ENCODE results near the gene PRKCA. TPM values are rescaled to one million over a fixed set of nuclear protein-coding genes. Genes with fewer than 3 reads are reported as not detected.

Gene PRKCA
- total RNA-seq, 1 experiment from 2014 or later, result 29.5 TPM

DNA sequence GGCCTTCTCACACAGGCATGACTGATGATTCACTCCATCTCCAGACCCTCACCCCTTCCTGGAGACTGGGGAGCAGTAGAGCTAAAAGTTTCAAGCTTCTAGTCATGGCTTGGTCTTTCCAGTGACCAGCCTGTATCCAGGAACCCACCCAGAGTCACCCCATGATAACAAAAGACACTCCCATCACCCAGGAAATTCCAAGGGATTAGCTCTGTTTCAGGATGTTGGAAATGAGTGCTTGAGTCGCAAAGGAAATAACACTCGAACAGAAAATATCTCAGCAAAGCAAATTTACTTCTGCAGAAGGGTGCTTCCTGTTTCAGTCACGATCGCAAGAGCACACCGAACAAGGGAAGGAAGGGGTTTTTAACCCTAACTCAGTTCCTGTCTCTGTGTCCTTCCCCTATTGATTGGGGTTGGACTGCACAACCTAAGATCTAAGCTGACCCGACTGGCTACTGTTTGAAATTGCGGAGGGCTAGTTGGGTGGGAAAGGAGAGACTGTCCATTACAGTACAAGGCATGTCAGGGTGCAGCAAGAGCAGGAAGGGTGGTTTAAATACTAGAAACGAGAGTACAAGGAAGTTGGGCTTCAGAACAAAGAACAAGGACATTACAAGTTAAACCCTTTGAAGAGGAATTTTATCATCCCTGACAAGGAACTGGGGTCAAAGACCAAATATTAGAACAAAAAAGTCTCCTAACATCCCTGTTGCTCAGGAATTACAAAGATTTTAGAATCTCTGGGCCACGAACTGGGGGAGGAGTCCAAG, 308.1 kb downstream of the PRKCA start (continued):
- TF ChIP-seq, protein P1, sequence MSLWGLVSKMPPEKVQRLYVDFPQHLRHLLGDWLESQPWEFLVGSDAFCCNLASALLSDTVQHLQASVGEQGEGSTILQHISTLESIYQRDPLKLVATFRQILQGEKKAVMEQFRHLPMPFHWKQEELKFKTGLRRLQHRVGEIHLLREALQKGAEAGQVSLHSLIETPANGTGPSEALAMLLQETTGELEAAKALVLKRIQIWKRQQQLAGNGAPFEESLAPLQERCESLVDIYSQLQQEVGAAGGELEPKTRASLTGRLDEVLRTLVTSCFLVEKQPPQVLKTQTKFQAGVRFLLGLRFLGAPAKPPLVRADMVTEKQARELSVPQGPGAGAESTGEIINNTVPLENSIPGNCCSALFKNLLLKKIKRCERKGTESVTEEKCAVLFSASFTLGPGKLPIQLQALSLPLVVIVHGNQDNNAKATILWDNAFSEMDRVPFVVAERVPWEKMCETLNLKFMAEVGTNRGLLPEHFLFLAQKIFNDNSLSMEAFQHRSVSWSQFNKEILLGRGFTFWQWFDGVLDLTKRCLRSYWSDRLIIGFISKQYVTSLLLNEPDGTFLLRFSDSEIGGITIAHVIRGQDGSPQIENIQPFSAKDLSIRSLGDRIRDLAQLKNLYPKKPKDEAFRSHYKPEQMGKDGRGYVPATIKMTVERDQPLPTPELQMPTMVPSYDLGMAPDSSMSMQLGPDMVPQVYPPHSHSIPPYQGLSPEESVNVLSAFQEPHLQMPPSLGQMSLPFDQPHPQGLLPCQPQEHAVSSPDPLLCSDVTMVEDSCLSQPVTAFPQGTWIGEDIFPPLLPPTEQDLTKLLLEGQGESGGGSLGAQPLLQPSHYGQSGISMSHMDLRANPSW (CRISPR knock-in tag; conservative IDR thresholded peaks at IDR 0.05; ENCODE audit: low read depth), result no peak
- TF ChIP-seq, protein P2, sequence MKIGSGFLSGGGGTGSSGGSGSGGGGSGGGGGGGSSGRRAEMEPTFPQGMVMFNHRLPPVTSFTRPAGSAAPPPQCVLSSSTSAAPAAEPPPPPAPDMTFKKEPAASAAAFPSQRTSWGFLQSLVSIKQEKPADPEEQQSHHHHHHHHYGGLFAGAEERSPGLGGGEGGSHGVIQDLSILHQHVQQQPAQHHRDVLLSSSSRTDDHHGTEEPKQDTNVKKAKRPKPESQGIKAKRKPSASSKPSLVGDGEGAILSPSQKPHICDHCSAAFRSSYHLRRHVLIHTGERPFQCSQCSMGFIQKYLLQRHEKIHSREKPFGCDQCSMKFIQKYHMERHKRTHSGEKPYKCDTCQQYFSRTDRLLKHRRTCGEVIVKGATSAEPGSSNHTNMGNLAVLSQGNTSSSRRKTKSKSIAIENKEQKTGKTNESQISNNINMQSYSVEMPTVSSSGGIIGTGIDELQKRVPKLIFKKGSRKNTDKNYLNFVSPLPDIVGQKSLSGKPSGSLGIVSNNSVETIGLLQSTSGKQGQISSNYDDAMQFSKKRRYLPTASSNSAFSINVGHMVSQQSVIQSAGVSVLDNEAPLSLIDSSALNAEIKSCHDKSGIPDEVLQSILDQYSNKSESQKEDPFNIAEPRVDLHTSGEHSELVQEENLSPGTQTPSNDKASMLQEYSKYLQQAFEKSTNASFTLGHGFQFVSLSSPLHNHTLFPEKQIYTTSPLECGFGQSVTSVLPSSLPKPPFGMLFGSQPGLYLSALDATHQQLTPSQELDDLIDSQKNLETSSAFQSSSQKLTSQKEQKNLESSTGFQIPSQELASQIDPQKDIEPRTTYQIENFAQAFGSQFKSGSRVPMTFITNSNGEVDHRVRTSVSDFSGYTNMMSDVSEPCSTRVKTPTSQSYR (CRISPR knock-in tag; IDR thresholded peaks at IDR 0.05), result no peak

DNA sequence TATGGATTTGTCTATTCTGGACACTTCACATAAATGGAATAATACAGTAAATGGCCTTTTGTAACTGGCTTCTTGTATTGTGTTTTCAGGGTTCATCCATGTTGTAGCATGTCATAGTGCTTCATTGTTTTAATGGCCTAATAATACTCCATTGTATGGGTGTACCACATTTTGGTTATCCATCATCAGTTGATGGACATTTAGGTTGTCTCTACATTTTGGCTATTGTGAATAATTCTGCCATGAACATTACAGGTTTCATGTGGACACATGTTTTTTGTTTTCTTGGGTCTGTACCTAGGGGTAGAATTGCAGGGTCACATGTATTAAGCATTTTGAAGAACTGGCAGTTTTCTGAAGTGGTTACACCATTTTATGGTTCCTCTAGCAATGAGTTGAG, 309.0 kb downstream of the PRKCA start:
- DNase-seq (ENCODE audit: low spot score) (no peak), ATAC-seq (no peak)
- Mint-ChIP-seq H3K4me3 (no peak overlapping the region), H3K4me1 (peaks cover 9% of the 10 kb centered on the region), H3K27ac (no peak overlapping the region), H3K36me3 (peaks cover 14% of the 10 kb centered on the region), H3K9me3 (peaks cover 30% of the 10 kb centered on the region), H3K27me3 (ENCODE audit: low read depth) (no peaks in the 10 kb centered on the region; the same call in 1 of the 2 replicates)
- TF ChIP-seq, protein P3, sequence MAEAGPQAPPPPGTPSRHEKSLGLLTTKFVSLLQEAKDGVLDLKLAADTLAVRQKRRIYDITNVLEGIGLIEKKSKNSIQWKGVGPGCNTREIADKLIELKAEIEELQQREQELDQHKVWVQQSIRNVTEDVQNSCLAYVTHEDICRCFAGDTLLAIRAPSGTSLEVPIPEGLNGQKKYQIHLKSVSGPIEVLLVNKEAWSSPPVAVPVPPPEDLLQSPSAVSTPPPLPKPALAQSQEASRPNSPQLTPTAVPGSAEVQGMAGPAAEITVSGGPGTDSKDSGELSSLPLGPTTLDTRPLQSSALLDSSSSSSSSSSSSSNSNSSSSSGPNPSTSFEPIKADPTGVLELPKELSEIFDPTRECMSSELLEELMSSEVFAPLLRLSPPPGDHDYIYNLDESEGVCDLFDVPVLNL (CRISPR knock-in tag; IDR thresholded peaks at IDR 0.05; ENCODE audit: borderline replicate concordance, low read depth), result no peak
- CTCF ChIA-PET, result no interaction called here
- POLR2A ChIA-PET, result no interaction called here

DNA sequence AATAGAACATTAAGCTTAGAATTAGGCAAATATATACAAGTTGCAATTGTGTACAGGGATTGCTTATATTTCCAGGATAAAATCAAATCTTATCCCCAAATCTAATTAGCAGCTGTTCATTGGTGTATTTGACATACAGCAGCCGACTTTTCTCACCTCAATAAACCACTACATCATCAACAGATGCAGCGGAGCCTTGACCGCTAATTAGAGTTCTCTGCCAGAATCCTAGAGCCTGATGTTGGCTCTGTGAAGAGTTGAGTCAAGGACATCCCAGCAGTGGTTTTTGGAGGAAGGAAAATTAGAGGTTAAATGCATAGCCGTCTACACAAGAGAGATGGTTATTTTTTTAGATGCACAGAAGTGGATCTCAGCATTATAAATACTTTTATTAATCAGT, 310.6 kb downstream of the PRKCA start:
- ChIA-PET POLR2A (no interaction called here), CTCF (interaction anchor here (1.1 kb wide), 1 partner anchor 46 kb away, joined by 4 read pairs; no protein-coding TSS in a partner anchor)
- Mint-ChIP-seq H3K4me1 (peaks cover 9% of the 10 kb centered on the region), H3K36me3 (peaks cover 14% of the 10 kb centered on the region), H3K27ac (no peak overlapping the region), H3K27me3 (ENCODE audit: low read depth) (no peaks in the 10 kb centered on the region; the same call in 1 of the 2 replicates), H3K4me3 (no peak overlapping the region), H3K9me3 (peaks cover 25% of the 10 kb centered on the region)
- TF ChIP-seq, protein P4, sequence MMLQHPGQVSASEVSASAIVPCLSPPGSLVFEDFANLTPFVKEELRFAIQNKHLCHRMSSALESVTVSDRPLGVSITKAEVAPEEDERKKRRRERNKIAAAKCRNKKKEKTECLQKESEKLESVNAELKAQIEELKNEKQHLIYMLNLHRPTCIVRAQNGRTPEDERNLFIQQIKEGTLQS (CRISPR knock-in tag; conservative IDR thresholded peaks at IDR 0.05), result no peak
- TF ChIP-seq ZNF138 (CRISPR knock-in tag; conservative IDR thresholded peaks at IDR 0.05) (no peak), OVOL2 (CRISPR knock-in tag; IDR thresholded peaks at IDR 0.05; ENCODE audit: borderline replicate concordance) (no peak), ZNF219 (CRISPR knock-in tag; IDR thresholded peaks at IDR 0.05; ENCODE audit: borderline replicate concordance) (no peak), MYBL2 (CRISPR knock-in tag; IDR thresholded peaks at IDR 0.05) (no peak), CBFB (CRISPR knock-in tag; IDR thresholded peaks at IDR 0.05; ENCODE audit: low read depth) (no peak), NR2C2 (CRISPR knock-in tag; IDR thresholded peaks at IDR 0.05) (no peak), SOX15 (CRISPR knock-in tag; IDR thresholded peaks at IDR 0.05) (no peak), ZNF263 (CRISPR knock-in tag; IDR thresholded peaks at IDR 0.05; ENCODE audit: low read depth) (no peak), NR3C1 (CRISPR knock-in tag; conservative IDR thresholded peaks at IDR 0.05; ENCODE audit: low read depth) (no peak), MXD4 (CRISPR knock-in tag; IDR thresholded peaks at IDR 0.05; ENCODE audit: borderline replicate concordance) (no peak)
- TF ChIP-seq, protein P5, sequence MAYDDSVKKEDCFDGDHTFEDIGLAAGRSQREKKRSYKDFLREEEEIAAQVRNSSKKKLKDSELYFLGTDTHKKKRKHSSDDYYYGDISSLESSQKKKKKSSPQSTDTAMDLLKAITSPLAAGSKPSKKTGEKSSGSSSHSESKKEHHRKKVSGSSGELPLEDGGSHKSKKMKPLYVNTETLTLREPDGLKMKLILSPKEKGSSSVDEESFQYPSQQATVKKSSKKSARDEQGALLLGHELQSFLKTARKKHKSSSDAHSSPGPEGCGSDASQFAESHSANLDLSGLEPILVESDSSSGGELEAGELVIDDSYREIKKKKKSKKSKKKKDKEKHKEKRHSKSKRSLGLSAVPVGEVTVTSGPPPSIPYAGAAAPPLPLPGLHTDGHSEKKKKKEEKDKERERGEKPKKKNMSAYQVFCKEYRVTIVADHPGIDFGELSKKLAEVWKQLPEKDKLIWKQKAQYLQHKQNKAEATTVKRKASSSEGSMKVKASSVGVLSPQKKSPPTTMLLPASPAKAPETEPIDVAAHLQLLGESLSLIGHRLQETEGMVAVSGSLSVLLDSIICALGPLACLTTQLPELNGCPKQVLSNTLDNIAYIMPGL (CRISPR knock-in tag; IDR thresholded peaks at IDR 0.05), result no peak
- TF ChIP-seq, protein P6, sequence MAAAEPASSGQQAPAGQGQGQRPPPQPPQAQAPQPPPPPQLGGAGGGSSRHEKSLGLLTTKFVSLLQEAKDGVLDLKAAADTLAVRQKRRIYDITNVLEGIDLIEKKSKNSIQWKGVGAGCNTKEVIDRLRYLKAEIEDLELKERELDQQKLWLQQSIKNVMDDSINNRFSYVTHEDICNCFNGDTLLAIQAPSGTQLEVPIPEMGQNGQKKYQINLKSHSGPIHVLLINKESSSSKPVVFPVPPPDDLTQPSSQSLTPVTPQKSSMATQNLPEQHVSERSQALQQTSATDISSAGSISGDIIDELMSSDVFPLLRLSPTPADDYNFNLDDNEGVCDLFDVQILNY (CRISPR knock-in tag; IDR thresholded peaks at IDR 0.05), result no peak
- no peak for ATAC-seq
- DNase-seq (ENCODE audit: low spot score), result no peak

Measured in WTC11 (cell line).